CD1c-positive myeloid dendritic cell (primary cell): ENCODE measurements around the gene TXNDC16.
"Not testable (repeated sequence)": the region's sequence is repeated elsewhere in the genome, so short reads cannot be mapped to it uniquely, and the experiment has no call there.

Experiments used
- DNase-seq: peaks from one replicate; pipeline ENCODE4 v3.0.0-alpha.2; 2016; ENCODE audit errors: extremely low spot score

TXNDC16 gene

GRCh38 chr14:52545584-52546317 lies 6.6 kb downstream of the TXNDC16 start:
- no peak for DNase-seq

DNA sequence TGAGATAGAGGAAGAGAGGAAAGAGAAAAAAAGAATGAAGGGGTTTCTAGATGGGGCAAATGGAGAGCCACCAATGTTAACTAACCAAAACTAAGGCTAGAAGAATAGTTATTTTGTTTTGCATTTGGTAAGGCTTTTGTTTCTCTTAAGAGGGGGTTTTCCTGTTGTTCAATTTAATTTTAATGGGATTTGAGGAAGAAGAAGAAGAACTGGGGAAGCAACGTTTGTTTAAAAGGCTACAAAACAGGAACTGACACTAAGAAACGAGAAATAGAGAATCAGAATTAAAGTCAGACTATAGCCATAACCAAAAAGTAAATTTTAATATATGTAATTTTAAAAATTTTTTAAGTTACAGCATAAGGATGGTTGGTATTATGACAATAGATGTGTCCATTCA lies 13.7 kb downstream of the TXNDC16 start:
- DNase-seq: peak; percentile 56

DNA sequence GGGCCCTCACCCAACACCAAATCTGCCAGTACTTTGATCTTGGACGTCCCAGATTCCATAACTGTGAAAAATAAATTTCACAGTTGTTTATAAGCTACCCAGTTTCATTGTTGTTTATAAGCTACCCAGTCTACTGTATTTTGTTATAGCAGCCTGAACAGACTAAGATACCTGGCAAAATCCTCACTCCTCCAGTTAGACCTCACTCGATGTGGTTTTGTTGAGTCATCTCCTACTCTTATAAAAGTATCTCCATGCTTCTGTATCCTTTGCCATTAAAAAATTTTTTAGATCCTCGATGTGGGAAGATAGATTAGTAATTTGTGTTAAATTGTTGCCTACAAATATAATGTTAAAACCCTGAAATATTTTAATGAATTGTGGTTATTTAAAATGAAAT lies 16.0 kb downstream of the TXNDC16 start:
- no peak for DNase-seq

DNA sequence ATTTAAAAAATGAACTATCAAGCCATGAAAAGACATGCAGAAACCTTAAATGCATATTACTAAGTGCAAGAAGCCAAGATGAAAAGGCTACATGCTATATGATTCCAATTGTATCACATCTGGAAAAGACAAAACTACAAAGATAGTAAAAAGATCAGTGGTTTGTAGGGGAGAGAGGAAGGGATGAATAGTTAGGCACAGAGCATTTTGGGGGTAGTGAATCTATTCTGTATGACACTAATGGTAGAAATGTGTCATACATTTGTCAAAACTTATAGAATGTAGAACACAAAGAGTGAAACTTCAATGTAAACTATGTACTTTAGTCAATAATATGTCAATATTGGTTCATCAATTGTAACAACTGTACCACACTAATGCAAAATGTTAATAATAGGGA lies 20.8 kb downstream of the TXNDC16 start:
- DNase-seq: no peak

DNA sequence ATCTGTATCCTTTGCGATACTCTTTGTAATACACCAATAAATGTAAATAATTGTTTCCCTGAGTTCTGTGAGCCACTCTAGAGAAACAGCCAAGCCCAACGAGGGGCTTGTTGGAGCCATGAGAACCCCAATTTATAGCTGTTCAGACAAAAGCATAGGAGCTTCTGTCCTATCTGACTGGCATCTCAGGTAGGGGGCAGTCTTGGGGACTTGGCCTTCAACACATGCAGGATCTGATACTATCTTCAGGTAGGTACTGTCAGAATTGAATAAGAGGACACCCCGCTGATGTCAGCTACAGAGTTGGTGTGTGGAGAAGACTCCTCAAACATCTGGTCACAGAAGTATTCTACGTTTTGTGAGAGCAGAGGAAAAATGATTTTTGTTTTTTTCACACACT lies 25.3 kb downstream of the TXNDC16 start:
- DNase-seq: no peak

DNA sequence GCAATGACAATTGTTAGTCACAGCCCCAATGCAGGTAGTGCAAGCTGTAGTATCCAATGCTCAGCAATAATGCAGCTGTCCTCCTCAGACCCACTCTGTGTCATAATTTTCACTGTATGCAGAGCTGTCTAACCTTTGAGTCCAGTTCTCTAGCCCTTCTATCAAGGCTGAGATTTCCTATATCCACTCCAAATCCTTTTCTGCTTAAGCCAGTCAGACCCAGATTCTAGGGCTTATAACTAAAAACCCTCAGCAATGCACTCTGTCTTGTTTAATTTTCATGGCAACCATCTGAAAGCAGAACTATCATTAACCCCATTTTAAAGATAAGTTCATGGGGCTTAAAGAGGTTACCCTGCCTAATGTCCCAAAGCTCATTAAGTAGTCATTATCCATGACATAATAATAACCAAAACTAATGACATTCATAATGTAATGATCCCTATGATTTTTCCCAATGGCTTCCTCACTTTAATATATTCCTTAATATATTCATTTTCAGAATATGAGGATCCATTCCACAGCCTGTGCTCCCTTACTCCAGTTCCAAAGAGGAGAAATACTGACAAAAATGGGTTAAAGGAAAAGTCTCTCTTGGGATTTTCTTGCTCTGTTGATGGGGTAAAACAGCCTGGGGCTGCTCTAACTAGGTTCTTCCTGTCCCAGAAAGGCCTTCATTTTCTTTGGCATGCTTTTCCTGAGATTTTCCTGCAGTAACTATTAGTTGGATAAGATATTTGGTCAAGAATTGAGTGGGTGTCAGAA lies 29.5 kb downstream of the TXNDC16 start:
- no peak for DNase-seq

DNA sequence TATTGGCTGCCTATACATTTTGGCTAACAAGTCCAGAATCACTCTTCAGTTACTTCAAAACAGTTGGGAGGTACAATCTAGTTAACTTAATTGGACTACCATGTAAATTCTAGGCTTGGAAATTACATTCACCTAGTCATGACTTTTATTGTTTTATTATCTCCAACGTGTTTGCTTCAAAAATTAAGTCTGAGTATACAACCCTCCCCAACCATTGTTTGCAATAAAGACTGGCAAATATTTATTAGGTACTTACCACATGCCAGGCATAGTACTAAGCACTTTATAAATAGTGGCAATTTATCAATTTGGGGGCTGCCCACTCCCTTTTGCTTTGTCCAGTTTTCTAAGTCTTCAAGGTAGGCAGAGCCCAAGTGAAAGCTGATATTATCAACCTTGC lies 30.3 kb downstream of the TXNDC16 start:
- no peak for DNase-seq

GRCh38 chr14:52514046-52514811 lies 38.1 kb downstream of the TXNDC16 start:
- no peak for DNase-seq

DNA sequence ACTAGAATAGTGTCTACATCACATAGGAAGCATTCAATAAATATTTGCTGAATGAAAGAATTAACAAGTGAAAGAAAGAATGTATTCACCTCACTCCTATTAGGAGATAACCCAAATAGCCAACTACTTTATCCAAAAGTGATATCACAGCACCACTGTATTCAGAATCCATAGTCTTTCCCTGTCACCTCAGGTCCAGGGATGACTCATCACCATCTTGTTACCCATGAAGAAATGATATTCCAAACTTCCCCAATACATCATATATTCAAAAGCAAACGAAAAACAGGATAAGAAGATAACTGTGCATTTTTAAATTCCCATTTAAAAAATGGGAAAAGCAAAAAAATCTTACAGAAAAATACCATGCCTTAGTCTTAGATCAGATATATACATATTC lies 39.1 kb downstream of the TXNDC16 start:
- DNase-seq: no peak

DNA sequence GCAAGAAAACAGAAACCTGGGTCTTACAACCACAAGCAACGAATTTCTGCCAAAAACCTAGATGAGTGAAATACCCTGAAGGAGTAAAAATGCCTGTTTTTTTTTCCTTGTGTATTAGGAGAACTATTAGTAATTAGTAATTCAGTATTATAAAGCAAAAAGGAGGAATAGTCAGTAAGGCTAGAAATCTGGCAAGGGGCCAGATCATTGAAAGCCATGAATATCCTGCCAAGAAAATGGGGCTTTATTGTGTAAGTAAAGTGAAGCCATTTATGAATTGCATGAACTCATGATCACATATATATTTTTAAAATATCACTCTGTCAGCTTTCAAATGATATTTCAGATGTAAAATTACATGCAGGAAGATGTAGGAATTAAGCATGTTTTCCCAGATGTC lies 57.9 kb downstream of the TXNDC16 start:
- DNase-seq: no peak

DNA sequence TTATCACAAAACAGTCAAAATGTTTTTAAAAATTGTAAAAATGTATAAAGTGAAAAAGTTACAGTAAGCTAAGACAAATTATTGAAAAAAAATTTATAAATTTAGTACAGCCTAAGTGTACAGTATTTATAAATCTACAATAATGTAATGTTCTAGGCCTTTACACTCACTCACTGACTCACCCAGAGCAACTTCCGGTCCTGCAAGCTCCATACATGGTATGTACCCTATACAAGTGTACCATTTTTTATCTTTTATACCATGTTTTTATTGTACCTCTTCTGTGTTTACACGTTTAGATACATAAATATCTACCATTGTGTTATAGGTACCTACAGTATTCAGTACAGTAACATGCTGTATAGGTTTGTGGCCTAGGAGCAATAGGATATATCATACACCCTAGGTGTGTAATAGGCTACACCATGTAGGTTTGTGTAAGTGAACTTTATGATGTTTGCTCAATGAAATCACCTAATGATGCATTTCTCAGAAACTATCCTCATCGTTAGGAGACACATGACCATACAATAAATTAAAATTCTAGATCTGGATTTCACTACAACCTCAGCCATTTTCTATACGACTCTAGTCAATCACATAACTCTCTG lies 66.8 kb downstream of the TXNDC16 start:
- no peak for DNase-seq

- DNase-seq: no peak
Measured at GRCh38 chr14:52481864-52482263, 70.4 kb downstream of the TXNDC16 start.

DNA sequence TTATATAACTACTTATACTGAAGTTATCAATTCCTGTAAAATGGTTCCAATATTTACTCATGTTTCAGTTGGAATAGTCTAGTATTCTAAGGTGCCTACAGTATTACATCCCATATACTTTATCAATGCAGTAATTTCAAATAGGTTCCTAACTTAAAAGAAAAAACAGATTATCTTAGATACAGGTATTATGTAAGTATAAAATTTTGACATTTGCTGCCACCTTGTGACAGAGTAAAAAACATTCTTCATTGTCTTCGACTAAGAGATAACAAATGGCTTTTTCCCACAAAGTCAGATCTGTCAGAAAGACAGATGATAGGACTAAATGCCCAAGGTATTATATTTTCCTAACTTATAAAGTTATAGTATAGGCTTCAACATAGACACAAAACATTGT lies 78.7 kb downstream of the TXNDC16 start:
- peak; percentile 69 for DNase-seq

GRCh38 chr14:52472728-52473127 lies 79.6 kb downstream of the TXNDC16 start:
- no peak for DNase-seq

GRCh38 chr14:52472251-52472650 lies 80.1 kb downstream of the TXNDC16 start:
- not testable (repeated sequence) for DNase-seq

GRCh38 chr14:52467515-52468266 lies 84.6 kb downstream of the TXNDC16 start:
- no peak for DNase-seq

DNA sequence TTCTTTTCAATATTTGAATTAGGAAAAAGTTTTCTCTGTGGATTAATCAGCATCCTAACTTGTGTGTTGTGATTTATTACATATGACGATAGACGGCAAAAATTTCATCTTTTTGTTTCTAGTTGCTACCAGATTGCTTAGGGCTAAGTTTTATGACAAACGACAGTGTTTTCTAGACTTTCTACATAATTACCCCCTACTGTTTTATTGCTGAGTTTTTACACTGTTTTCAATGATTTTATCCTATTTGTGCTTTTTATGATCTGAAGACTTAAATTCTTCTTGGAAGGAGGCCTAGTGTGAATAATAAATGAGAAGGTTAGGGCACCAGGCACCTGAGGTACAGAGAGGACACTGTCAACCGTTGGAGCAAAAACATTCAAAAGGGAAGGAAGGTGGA lies 88.1 kb downstream of the TXNDC16 start:
- DNase-seq: no peak

DNA sequence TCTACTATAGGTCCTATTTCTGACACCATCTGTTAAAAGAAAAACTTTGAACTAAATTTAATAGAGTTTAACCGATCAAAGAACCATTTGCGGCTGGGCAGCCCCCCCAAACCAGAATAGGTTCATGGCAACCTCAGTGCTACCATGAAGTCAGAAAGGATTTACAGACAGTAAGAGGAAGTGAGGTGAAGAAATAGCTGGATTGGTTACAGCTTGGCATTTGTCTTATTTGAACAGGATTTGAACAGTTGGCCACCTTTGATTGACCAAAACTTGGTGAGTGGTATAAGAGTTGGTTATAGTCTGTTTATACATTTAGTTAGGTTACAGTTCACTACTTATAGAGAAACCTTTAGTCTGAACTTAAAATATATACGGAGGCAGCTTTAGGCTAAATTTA lies 88.9 kb downstream of the TXNDC16 start:
- DNase-seq: no peak

DNA sequence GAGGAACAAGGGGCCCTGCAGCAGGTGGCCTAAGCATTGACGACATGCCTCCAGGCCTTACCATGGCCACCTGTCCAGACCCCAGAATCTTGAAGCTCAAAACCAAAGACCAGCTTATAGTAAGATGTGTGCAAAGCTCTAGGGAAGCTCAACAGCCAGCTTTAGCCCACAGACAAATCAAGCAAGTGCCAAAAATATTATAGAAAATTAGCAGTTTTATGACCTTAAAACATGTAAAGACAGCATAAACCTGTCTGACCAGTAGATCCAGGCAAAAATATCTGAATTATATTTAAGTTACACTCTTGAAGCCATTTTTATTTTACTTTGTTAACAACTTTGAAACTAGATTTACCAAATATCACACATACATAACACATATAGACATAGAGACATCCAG lies 90.6 kb downstream of the TXNDC16 start:
- no peak for DNase-seq

DNA sequence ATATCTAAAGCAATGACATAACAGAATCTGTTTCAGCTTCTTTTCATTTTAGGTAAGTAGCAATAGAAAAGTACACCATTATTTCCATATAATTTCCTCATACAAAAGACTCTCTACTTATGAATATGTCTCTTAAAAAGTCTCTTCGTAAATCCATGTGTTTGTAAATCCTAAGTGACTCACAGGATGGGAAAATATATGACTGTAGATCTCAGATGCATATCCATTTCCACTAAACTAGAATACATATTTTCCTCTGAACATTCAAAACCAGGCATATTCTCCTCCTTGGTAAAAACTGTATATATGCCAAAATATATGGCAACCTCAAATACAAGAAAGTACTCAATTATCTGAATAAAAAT lies 93.6 kb downstream of the TXNDC16 start:
- DNase-seq: no peak

DNA sequence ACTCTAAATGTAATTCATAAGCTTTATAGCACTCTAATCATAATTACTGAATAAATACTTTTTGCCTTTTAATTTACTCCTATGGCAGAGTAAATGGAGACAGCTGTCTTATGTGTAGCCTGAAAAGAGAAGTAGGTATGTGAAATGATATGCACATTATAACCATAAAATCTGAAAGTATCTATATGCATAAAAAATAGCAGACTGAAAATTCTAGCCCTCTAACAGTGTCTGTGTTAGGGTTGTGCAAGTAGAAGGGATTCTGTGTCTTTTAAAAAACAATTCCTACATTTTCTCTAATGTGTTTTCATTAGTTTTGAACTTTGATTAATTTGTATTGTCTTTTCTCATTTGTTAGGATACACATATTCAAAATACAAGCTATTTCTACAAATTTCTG lies 94.9 kb downstream of the TXNDC16 start:
- no peak for DNase-seq
